Activated naive CD8-positive, alpha-beta T cell treated with anti-CD3 and anti-CD28 coated beads, Interleukin-2, amount 50 U/mL, for 16 hours (primary cell): ENCODE results near the gene MAOB.
"Not testable (repeated sequence)": the region's sequence is repeated elsewhere in the genome, so short reads cannot be mapped to it uniquely, and the experiment has no call there.

Experiments used
- DNase-seq: peaks from one replicate; pipeline ENCODE4 v3.0.0-alpha.2; 2020; ENCODE audit warnings: low read depth, low spot score

The MAOB gene

DNA sequence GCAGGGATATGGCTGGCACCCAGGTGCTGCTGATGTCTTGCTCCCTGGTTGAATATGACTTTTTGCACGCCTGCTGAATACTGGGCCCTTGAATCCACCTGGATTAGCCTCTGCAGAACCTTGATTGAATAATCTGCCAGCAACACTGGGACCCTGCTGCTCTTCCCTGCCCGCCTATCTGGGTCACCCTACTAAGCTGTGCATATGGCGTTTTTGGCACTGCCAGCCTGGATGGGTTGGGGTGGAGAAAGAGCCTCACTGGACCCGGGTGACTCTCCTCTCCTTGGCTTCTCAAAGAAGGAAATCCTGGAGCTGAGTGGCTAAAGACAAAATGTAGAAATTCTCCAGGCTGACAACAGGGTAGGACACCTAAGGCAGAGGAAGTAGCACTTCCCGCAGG lies 126.2 kb downstream of the MAOB start:
- DNase-seq: no peak

GRCh38 chrX:43753637-43754036 lies 128.6 kb downstream of the MAOB start:
- DNase-seq: no peak

GRCh38 chrX:43750248-43750676 lies 132.0 kb downstream of the MAOB start:
- no peak for DNase-seq

DNA sequence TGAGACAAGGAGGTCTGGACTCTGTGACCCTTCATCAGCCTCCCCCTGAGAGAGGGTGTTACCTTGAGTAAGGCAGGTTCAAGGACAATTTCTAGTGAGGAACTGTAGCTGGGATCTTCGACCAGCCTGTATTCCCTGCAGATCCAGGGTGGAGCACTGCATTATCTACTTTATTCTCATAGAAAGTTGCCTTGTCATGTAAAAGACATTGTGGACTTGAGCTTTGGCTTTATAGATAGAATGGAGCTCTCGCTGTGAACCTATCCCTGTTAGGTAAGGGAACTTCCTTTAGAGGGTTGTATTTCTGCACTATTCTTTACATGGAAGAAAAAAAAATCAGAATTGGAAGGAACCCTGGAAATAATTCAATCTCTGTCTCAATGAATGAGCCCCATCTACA lies 134.8 kb downstream of the MAOB start:
- DNase-seq: no peak

GRCh38 chrX:43745938-43746721 lies 136.1 kb downstream of the MAOB start:
- DNase-seq: no peak

DNA sequence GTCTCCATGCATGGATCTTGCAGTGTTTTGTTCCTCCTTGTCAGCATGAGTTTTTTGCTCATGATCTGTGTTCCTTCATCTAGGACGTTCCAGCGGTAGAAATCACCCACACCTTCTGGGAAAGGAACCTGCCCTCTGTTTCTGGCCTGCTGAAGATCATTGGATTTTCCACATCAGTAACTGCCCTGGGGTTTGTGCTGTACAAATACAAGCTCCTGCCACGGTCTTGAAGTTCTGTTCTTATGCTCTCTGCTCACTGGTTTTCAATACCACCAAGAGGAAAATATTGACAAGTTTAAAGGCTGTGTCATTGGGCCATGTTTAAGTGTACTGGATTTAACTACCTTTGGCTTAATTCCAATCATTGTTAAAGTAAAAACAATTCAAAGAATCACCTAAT lies 138.0 kb downstream of the MAOB start:
- no peak for DNase-seq

GRCh38 chrX:43743100-43743822 lies 139.0 kb downstream of the MAOB start:
- DNase-seq: no peak

DNA sequence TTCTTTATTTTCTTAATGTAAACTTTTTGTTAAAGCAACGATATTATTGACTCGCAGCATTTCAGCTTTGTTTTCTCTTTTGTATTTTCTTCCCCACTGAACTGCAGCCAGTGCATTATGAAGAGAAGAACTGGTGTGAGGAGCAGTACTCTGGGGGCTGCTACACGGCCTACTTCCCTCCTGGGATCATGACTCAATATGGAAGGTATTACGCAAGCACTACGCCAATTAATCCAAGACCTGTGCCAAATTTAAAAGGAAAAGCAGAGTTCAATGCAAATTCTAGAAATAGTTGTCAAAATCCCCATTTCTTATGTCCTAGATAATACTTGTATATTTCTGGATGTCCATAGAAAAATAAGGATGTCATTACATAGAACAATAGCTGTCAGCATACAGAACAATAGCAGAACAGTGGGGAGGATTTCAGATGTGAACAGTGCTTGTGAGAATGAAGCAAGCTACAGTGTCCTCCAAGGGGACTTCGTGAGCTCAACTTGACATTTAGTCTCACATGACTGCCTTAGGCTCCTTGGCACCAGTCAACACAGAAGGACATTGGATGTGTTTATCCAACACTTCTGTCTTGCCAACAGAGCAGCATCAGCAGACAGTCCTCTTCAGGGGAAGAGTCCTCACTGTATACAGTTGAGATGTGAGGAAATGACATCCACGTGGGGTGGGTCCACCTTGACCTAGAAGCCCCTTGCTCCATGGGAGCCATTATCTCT lies 140.2 kb downstream of the MAOB start:
- DNase-seq: no peak

DNA sequence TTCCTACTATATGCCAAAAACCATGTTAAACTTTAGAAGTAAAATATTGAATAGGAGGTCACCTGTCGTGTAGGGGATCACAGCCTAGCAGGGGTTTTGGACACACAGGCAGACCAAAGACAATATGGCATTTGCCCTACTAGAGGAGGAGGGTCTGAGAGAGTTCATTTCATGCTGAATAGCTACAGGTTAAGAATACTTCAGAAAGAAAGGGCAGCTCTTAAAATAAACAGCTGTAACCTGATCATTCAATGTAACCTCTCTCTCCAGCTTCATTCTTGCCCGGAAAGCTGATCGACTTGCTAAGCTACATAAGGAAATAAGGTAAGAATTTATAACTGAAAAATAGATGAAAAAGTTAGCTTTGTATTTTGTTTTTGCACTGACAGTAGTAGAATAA lies 146.3 kb downstream of the MAOB start:
- no peak for DNase-seq

GRCh38 chrX:43735534-43735933 lies 146.7 kb downstream of the MAOB start:
- no peak for DNase-seq

DNA sequence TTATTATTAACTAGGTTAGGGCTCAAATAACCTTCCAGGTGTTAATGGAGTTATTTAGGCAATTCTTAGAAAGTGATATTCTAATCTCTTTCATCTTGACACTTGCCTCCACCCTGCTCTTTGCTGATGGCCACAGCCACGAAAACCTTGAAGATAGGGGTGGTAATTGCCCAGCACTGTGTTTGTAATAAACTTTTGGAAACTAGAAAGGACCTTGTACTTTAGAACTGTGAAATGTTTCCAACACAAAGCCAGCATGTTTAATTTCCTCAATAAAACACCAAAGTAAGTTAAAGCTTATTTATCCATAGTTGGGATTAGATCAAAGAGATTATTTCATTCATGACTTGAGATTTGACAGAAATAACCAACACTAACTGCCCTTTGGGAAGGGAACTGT lies 147.8 kb downstream of the MAOB start:
- DNase-seq: no peak

- no peak for DNase-seq
Observed at GRCh38 chrX:43733699-43734098, 148.6 kb downstream of the MAOB start.

DNA sequence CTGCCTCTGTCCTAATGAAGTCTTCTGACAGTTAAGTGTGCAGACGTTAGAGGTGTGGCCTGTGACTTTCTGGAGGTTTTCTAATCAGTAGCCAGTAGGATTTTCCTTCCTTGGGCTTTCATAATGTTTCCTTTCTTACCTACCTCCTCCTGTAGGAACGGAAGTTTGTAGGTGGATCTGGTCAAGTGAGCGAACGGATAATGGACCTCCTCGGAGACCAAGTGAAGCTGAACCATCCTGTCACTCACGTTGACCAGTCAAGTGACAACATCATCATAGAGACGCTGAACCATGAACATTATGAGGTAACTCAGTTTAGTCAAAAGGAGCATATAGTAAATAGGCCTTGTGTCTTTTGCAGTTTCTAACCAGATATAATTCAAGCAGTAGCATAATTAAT lies 151.2 kb downstream of the MAOB start:
- no peak for DNase-seq

DNA sequence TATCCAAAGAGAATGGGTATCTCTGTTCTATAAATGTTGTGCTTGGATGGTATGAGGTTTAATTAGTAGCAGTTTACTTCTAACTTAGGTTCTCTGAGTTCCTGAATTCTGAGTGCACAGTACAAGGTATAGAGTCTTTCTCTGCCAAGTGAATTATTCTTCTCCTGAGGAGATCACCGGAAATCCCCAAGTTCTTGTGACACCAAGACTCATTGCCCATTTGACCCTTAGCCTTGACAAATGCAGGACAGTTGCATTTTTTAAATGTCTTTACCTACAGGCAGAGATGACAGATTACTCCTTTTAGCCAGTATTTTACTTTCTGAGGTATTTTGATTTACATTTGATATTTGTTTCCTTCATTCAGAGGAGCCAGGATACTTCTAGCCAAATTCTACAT lies 153.3 kb downstream of the MAOB start:
- DNase-seq: no peak

DNA sequence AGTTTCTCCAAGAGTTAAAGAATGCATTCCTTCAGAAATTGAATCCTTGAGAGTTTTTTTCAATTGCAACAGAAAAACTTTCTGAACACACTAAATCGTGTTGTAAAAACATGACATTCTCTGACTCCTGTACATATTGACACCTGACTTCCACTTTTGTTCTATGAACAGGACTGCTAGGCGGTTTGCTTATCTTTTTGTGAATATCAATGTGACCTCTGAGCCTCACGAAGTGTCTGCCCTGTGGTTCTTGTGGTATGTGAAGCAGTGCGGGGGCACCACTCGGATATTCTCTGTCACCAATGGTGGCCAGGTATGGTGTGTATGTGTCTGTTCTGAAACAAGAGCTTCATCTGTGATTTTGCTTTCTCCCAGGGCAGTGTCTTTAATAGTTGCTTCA lies 154.2 kb downstream of the MAOB start:
- no peak for DNase-seq

DNA sequence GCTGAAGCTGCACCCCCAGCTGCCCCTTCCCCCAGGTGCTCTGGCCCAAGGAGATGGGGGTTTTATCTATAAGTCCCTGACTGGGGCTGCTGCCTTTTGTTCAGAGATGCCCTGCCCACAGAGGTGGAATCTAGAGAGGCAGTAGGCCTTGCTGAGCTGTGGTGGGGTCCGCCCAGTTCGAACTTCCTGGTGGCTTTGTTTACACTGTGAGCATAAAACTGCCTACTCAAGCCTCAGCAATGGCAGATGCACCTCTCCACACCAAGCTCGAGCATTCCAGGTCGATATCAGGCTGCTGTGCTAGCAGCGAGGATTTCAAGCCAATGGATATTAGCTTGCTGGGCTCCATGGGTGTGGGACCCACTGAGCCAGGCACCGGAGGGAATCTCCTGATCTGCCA lies 155.0 kb downstream of the MAOB start:
- not testable (repeated sequence) for DNase-seq

DNA sequence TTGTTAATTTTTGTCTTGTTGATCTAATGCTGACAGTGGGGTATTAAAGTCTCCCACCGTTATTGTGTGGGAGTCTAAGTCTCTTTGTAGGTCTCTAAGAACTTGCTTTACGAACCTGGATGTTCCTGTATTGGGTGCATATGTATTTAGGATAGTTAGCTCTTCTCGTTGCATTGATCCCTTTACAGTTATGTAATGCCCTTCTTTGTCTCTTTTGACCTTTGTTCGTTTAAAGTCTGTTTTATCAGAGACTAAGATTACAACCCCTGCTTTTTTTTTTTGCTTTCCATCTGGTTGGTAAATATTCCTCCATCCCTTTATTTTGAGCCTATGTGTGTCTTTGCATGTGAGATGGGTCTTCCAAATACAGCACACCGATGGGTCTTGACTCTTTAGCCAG lies 157.0 kb downstream of the MAOB start:
- DNase-seq: not testable (repeated sequence)

- DNase-seq: no peak
Observed at GRCh38 chrX:43720961-43721360, 161.3 kb downstream of the MAOB start.

DNA sequence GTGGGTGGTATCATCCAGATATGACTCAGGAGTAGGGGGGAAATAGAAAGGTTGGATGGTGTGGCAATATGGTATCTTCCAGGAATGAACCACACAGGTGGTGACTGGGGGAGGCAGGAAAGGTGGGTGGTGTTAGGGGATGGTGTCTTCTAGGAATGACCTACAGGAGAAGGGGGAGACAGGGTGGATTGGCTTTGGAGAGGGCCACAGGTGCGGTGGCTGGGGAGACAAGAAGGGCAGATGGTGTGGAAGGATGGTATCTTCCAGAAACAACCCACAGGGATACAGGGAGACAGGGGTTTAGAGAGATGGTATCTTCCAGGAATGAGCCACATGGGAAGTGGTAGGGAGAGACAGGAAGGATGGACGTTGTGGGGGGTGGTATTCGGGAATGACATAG lies 162.2 kb downstream of the MAOB start:
- no peak for DNase-seq

- no peak for DNase-seq
Observed at GRCh38 chrX:43718956-43719355, 163.3 kb downstream of the MAOB start.

- no peak for DNase-seq
Observed at GRCh38 chrX:43718546-43718945, 163.7 kb downstream of the MAOB start.

DNA sequence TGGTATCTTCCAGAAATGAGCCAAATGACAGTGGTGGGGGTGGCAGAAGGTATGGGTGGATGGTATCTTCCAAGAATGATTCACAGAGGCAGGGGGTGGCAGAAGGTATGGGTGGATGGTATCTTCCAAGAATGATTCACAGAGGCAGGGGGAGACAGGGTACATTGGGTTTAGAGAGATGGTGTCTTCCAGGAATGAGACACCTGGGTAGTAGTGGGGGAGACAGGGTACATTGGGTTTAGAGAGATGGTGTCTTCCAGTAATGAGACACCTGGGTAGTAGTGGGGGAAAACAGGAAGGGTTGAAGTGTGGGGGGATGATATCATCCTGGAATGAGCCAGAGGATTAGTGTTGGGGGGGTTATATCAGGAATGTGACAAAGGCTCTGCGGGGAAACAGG lies 164.2 kb downstream of the MAOB start:
- no peak for DNase-seq

DNA sequence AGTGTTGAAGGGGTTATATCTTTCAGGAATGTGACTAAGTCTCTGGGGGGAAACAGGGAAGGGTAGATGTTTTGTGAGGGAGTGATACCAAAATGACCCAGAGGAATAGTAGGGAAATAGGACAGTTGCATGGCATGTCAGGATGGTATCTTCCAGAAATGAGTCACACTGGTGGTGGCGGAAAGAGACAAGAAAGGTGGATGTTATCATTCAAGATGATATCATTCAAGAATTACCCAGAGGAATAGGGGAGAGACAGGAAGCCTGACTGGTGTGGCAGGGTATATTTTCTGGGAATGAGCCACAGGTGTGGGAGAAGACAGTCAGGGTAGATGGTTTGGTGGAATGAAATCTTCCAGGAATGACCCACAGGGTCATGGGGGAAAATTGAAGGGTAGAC lies 165.1 kb downstream of the MAOB start:
- no peak for DNase-seq
